ENCODE measurements around the gene HNF1B. TPM values are rescaled to one million over a fixed set of nuclear protein-coding genes. Genes with fewer than 3 reads are reported as not detected.

The HNF1B gene
- total RNA-seq, 1 donor, result not detected

DNA sequence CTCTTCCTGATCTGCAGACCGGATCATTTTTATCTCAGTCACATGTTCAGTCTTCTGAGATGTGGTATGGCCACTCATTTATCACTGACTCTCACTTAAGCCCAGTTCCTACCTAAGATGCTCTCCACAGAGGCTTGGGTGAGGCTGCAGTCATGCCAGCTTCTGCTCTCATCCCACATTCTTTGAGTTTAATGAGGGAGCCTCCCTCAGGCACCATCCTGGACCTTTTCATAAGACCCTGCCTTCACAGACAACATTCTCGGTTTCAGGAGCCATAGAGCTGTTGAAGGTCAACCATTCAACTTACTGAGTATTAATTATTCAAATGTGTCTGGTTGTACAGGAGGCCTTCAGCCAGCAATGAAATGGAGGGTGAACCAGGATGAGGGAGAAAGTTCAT lies 23.6 kb upstream of the HNF1B start:
- H3K36me3 ChIP-seq (ENCODE audit: insufficient read depth, low read length), result no peaks in the 10 kb centered on the region
- no peaks in the 10 kb centered on the region for H3K4me1 ChIP-seq (ENCODE audit: insufficient read depth, low read length)
- H2AFZ ChIP-seq (ENCODE audit: low read length), result no peak overlapping the region
- no peaks in the 10 kb centered on the region for H4K20me1 ChIP-seq (ENCODE audit: insufficient read depth, low read length)
- H3K27ac ChIP-seq (ENCODE audit: low read depth, low read length), result no peak overlapping the region
- H3K4me2 ChIP-seq (ENCODE audit: insufficient read depth, low read length), result no peak overlapping the region
- H3K79me2 ChIP-seq (ENCODE audit: insufficient read depth, low read length), result no peaks in the 10 kb centered on the region
- peaks cover 19% of the 10 kb centered on the region for H3K27me3 ChIP-seq (ENCODE audit: insufficient read depth, low read length)
- TF ChIP-seq, protein P1, sequence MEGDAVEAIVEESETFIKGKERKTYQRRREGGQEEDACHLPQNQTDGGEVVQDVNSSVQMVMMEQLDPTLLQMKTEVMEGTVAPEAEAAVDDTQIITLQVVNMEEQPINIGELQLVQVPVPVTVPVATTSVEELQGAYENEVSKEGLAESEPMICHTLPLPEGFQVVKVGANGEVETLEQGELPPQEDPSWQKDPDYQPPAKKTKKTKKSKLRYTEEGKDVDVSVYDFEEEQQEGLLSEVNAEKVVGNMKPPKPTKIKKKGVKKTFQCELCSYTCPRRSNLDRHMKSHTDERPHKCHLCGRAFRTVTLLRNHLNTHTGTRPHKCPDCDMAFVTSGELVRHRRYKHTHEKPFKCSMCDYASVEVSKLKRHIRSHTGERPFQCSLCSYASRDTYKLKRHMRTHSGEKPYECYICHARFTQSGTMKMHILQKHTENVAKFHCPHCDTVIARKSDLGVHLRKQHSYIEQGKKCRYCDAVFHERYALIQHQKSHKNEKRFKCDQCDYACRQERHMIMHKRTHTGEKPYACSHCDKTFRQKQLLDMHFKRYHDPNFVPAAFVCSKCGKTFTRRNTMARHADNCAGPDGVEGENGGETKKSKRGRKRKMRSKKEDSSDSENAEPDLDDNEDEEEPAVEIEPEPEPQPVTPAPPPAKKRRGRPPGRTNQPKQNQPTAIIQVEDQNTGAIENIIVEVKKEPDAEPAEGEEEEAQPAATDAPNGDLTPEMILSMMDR (IDR thresholded peaks at IDR 0.05; ENCODE audit: extremely low read depth, low read depth, low read length), result no peak
- no peak overlapping the region for H3K4me3 ChIP-seq (ENCODE audit: insufficient read depth, low read length)
- no peak for DNase-seq (ENCODE audit: insufficient read length, low spot score, missing footprints)
- H3K9me3 ChIP-seq (ENCODE audit: low read depth, low read length), result no peaks in the 10 kb centered on the region

DNA sequence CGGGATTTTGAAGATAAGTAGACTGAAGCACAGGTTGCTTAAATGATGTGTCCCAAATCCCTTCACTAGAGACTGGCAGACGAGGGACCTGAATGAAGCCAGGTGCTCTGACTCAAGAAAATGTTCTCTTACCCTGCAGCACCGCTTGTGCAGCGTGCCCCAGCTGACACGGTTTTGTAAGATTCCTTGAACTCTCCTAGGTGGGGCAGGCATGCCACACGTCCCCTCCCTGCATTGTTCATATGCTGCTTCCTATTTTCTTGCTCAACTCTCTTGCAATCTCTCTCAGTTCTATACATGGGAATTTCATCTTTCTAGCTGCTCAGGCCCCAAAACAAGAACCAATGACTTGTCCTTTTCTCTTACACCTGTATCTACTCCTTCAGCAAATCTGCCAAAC lies 22.1 kb upstream of the HNF1B start:
- Histone ChIP-seq H3K79me2 (ENCODE audit: insufficient read depth, low read length) (no peaks in the 10 kb centered on the region), H3K36me3 (ENCODE audit: insufficient read depth, low read length) (no peaks in the 10 kb centered on the region), H3K4me2 (ENCODE audit: insufficient read depth, low read length) (no peak overlapping the region), H3K4me1 (ENCODE audit: insufficient read depth, low read length) (no peaks in the 10 kb centered on the region), H3K4me3 (ENCODE audit: insufficient read depth, low read length) (no peak overlapping the region), H2AFZ (ENCODE audit: low read length) (no peak overlapping the region), H3K27ac (ENCODE audit: low read depth, low read length) (no peak overlapping the region), H3K27me3 (ENCODE audit: insufficient read depth, low read length) (peaks cover 22% of the 10 kb centered on the region), H3K9me3 (ENCODE audit: low read depth, low read length) (no peaks in the 10 kb centered on the region), H4K20me1 (ENCODE audit: insufficient read depth, low read length) (no peaks in the 10 kb centered on the region)
- TF ChIP-seq, protein P1 (IDR thresholded peaks at IDR 0.05; ENCODE audit: extremely low read depth, low read depth, low read length), result no peak
- no peak for DNase-seq (ENCODE audit: insufficient read length, low spot score, missing footprints)

DNA sequence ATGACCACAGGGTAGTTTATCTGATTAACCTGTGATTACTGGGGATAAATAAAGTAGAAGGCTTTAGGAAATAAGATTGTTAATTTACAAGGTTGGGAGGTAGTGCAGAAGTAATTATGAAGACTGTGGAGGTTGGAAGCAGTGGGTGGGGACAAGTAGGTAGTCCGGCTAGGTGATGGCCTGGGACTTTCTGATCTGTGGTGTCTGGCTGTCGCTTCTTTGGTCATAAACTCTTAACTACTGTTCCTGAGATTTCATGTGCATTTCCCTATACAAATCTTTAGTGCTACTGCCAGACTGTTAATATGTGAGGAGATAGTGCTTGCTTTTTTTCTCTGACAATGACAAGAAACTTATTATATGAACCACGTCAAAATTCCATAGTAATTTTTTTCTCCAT lies 19.5 kb upstream of the HNF1B start:
- no peaks in the 10 kb centered on the region for H3K36me3 ChIP-seq (ENCODE audit: insufficient read depth, low read length)
- H3K4me1 ChIP-seq (ENCODE audit: insufficient read depth, low read length), result no peaks in the 10 kb centered on the region
- H4K20me1 ChIP-seq (ENCODE audit: insufficient read depth, low read length), result no peaks in the 10 kb centered on the region
- H3K27ac ChIP-seq (ENCODE audit: low read depth, low read length), result no peak overlapping the region
- H3K79me2 ChIP-seq (ENCODE audit: insufficient read depth, low read length), result no peaks in the 10 kb centered on the region
- H3K9me3 ChIP-seq (ENCODE audit: low read depth, low read length), result no peaks in the 10 kb centered on the region
- H3K27me3 ChIP-seq (ENCODE audit: insufficient read depth, low read length), result peaks cover 33% of the 10 kb centered on the region
- no peak overlapping the region for H3K4me2 ChIP-seq (ENCODE audit: insufficient read depth, low read length)
- DNase-seq (ENCODE audit: insufficient read length, low spot score, missing footprints), result no peak
- no peak overlapping the region for H3K4me3 ChIP-seq (ENCODE audit: insufficient read depth, low read length)
- H2AFZ ChIP-seq (ENCODE audit: low read length), result no peak overlapping the region
- TF ChIP-seq, protein P1 (IDR thresholded peaks at IDR 0.05; ENCODE audit: extremely low read depth, low read depth, low read length), result no peak

DNA sequence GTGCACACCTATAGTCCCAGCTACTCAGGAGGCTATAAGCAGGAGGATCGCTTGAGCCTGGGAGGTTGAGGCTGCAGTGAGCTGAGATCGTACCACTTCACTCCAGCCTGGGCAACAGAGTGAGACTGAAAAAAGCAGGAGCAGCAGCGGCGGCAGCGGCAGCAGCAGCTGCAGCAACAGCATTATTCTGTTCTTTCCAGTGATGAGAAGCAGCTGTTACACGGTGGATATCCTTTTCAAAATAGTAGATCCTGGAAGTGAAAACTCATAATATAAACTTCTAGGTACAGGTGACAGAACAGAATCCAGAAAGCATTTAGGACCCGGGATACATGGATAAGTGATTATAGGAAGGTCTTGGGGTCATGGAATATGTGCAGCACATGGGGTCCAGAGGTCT lies 17.8 kb upstream of the HNF1B start:
- H3K36me3 ChIP-seq (ENCODE audit: insufficient read depth, low read length), result no peaks in the 10 kb centered on the region
- H3K4me2 ChIP-seq (ENCODE audit: insufficient read depth, low read length), result no peak overlapping the region
- no peaks in the 10 kb centered on the region for H3K4me1 ChIP-seq (ENCODE audit: insufficient read depth, low read length)
- DNase-seq (ENCODE audit: insufficient read length, low spot score, missing footprints), result no peak
- no peaks in the 10 kb centered on the region for H3K9me3 ChIP-seq (ENCODE audit: low read depth, low read length)
- peaks cover 36% of the 10 kb centered on the region for H3K27me3 ChIP-seq (ENCODE audit: insufficient read depth, low read length)
- H3K4me3 ChIP-seq (ENCODE audit: insufficient read depth, low read length), result no peak overlapping the region
- TF ChIP-seq, protein P1 (IDR thresholded peaks at IDR 0.05; ENCODE audit: extremely low read depth, low read depth, low read length), result no peak
- no peak overlapping the region for H2AFZ ChIP-seq (ENCODE audit: low read length)
- H4K20me1 ChIP-seq (ENCODE audit: insufficient read depth, low read length), result no peaks in the 10 kb centered on the region
- no peaks in the 10 kb centered on the region for H3K79me2 ChIP-seq (ENCODE audit: insufficient read depth, low read length)
- H3K27ac ChIP-seq (ENCODE audit: low read depth, low read length), result no peak overlapping the region

Measured in osteoblast (primary cell).